ENCODE data around the gene PCSK6.

- TF ChIP-seq CTCF (conservative IDR thresholded peaks at IDR 0.05; ENCODE audit: low read length) (no peak), EZH2phosphoT487 (IDR thresholded peaks at IDR 0.05; ENCODE audit: borderline replicate concordance, low read depth, low read length) (no peak)
These were observed 179.4 kb downstream of the PCSK6 start for GRCh38 chr15:101310161-101310480.
